22Rv1 (cell line): ENCODE data around the gene FGFR4.

Experiments used
- ZFX ChIP-seq: fragments of 450-650 bp; IDR thresholded peaks from 2 replicates; pipeline ENCODE4 v1.6.1; 2017; ENCODE audit warnings: antibody characterized with exemption, borderline replicate concordance
- TF ChIP-seq, protein P1 (sequence below): fragments of 450-650 bp; IDR thresholded peaks from 2 replicates; pipeline ENCODE4 v1.5.1; 2017; ENCODE audit warnings: mild to moderate bottlenecking

DNA sequence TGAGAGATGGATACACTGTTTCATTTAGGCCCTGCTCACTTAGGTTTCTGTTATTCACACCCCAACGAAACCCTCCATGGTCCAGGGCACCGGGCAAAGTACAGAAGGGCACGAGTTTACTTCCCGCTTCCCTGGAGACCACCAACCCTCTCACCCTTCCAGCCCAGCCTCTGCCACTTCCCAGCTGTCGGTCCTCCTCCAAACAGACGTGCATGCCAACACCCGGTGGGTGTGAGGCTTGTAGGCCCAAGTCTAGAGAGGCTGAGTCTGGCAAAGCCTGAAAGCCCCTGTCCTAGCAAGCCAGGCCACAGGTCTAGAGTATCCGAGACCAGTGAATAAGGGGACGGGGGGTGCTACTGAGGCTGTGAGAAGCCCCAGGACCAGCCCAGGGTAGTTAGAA is 7.1 kb upstream of the FGFR4 start:
- TF ChIP-seq, protein P1, sequence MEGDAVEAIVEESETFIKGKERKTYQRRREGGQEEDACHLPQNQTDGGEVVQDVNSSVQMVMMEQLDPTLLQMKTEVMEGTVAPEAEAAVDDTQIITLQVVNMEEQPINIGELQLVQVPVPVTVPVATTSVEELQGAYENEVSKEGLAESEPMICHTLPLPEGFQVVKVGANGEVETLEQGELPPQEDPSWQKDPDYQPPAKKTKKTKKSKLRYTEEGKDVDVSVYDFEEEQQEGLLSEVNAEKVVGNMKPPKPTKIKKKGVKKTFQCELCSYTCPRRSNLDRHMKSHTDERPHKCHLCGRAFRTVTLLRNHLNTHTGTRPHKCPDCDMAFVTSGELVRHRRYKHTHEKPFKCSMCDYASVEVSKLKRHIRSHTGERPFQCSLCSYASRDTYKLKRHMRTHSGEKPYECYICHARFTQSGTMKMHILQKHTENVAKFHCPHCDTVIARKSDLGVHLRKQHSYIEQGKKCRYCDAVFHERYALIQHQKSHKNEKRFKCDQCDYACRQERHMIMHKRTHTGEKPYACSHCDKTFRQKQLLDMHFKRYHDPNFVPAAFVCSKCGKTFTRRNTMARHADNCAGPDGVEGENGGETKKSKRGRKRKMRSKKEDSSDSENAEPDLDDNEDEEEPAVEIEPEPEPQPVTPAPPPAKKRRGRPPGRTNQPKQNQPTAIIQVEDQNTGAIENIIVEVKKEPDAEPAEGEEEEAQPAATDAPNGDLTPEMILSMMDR: no peak
- TF ChIP-seq ZFX: no peak
